ENCODE results near the gene RBP4. TPM values are rescaled to one million over a fixed set of nuclear protein-coding genes. Genes with fewer than 3 reads are reported as not detected.

The RBP4 gene
- total and polyA plus RNA-seq, 10 of the 15 experiments (the other 5 are each of a cell fraction or from before 2014, with no cell fraction given): 1.2 TPM; not detected in 9

DNA sequence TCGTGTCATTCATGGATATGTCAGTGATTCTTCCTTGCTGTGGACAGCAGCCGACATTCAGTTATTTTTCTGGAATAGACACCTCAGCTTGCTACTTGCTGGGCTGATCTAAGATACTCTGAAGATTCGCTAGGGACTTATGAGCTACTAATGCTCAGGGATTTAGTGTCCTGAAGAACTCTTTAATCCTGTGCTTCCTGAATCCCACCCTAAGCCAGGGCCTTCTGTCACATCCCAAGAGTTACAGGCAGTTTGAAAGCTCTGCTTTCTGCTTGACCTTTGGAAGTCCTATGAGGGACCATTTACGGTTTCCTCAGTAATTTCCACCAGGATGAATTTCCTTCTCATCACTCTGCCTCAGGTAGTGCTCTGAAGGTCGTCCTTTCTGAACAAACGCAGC, 11.3 kb upstream of the RBP4 start, which contains the start of gene PDE6C (continued):
- TF ChIP-seq CEBPZ (IDR thresholded peaks at IDR 0.05; ENCODE audit: low read depth, low read length) (no peak), CBX3 (IDR thresholded peaks at IDR 0.05; ENCODE audit: borderline replicate concordance, low read depth) (no peak), TARDBP (IDR thresholded peaks at IDR 0.05; ENCODE audit: borderline replicate concordance) (no peak), NFIC (IDR thresholded peaks at IDR 0.05; ENCODE audit: low read depth, low read length) (no peak)
- TF ChIP-seq, protein P1, sequence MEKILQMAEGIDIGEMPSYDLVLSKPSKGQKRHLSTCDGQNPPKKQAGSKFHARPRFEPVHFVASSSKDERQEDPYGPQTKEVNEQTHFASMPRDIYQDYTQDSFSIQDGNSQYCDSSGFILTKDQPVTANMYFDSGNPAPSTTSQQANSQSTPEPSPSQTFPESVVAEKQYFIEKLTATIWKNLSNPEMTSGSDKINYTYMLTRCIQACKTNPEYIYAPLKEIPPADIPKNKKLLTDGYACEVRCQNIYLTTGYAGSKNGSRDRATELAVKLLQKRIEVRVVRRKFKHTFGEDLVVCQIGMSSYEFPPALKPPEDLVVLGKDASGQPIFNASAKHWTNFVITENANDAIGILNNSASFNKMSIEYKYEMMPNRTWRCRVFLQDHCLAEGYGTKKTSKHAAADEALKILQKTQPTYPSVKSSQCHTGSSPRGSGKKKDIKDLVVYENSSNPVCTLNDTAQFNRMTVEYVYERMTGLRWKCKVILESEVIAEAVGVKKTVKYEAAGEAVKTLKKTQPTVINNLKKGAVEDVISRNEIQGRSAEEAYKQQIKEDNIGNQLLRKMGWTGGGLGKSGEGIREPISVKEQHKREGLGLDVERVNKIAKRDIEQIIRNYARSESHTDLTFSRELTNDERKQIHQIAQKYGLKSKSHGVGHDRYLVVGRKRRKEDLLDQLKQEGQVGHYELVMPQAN (conservative IDR thresholded peaks at IDR 0.05): no peak

DNA sequence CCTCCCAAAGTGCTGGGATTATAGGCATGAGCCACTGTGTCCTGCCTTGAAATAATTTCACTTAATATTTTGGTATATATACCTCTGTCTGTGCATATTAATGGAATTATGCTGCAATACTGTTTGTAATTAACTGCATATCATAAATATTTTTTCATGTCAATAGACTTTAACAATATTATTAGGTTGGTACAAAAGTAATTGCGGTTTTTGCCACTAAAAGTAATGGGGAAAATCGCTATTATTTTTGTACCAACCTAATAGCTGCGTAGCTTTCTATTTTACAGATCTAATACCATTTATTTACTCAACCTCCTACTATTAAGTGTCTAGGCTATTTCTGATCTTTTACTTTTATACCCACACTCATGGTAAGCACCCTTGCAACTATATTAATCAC, 7.4 kb upstream of the RBP4 start:
- no peak overlapping the region for H2AFZ ChIP-seq (ENCODE audit: control insufficient read depth, low read depth, low read length)
- no peak for DNase-seq (ENCODE audit: low read depth, low spot score)
- no TSS peak for BruUV-seq (replicated peaks)
- H3K79me2 ChIP-seq (ENCODE audit: control insufficient read depth, insufficient read depth, low read length): no peaks in the 10 kb centered on the region
- H3K9ac ChIP-seq (ENCODE audit: control insufficient read depth, insufficient read depth, low read length): no peak overlapping the region
- in situ Hi-C loops (cut with MboI) (no loop called here), intact Hi-C loops (cut with micrococcal nuclease; ENCODE audit: unreplicated experiment) (no loop called here)
- no peaks in the 10 kb centered on the region for H3K9me3 ChIP-seq (replicated peaks; ENCODE audit: control insufficient read depth, insufficient read depth, low read length)
- no peak for ATAC-seq
- WGBS (ENCODE audit: insufficient coverage, insufficient replicate concordance, low lambda C conversion rate, missing lambda C conversion rate): 10% methylated on average over 3 of the region's 3 CpGs
- H3K4me3 ChIP-seq: no peak overlapping the region
- no peak overlapping the region for H3K4me2 ChIP-seq (ENCODE audit: control insufficient read depth, insufficient read depth)
- H3K36me3 ChIP-seq (ENCODE audit: control insufficient read depth in 2 of 2, insufficient read depth in 2 of 2, low read length in 1 of 2): no peaks in the 10 kb centered on the region
- H3K27me3 ChIP-seq (replicated peaks in 1 of 2; ENCODE audit: control insufficient read depth in 2 of 2, insufficient read depth in 2 of 2, low read length in 1 of 2): no peaks in the 10 kb centered on the region
- RAD21 ChIA-PET (ENCODE audit: unreplicated experiment): no interaction called here
- no peak for FAIRE-seq
- POLR2A ChIA-PET: no interaction called here
- TF ChIP-seq CTCF (IDR thresholded peaks at IDR 0.05 in 2 of 3, conservative IDR thresholded peaks at IDR 0.05 in 1 of 3; ENCODE audit: control insufficient read depth in 2 of 3, extremely low read depth in 1 of 3, insufficient read depth in 1 of 3, low read depth in 3 of 3, low read length in 3 of 3): no peak
- TF ChIP-seq NBN (IDR thresholded peaks at IDR 0.05): no peak
- TF ChIP-seq BRCA1 (IDR thresholded peaks at IDR 0.05; ENCODE audit: low read depth, low read length): no peak
- TF ChIP-seq REST (IDR thresholded peaks at IDR 0.05; ENCODE audit: low read depth, low read length): no peak
- TF ChIP-seq POLR2AphosphoS2 (IDR thresholded peaks at IDR 0.05; ENCODE audit: low read depth, low read length): no peak
- no peak for TF ChIP-seq DPF2 (IDR thresholded peaks at IDR 0.05)
- H3K27ac ChIP-seq (ENCODE audit: control insufficient read depth, insufficient read depth): no peak overlapping the region
- SMC1A ChIA-PET (ENCODE audit: uncharacterized antibody, unreplicated experiment): no interaction called here
- no peaks in the 10 kb centered on the region for H3K4me1 ChIP-seq (ENCODE audit: control insufficient read depth, insufficient read depth, low read length)
- H4K20me1 ChIP-seq (ENCODE audit: control insufficient read depth, insufficient read depth): no peaks in the 10 kb centered on the region
- CTCF ChIA-PET: no interaction called here
